ENCODE data around the gene ALK. TPM values are rescaled to one million over a fixed set of nuclear protein-coding genes. Genes with fewer than 3 reads are reported as not detected.

The ALK gene
- total RNA-seq, 2 donors from 2014 or later = not detected

DNA sequence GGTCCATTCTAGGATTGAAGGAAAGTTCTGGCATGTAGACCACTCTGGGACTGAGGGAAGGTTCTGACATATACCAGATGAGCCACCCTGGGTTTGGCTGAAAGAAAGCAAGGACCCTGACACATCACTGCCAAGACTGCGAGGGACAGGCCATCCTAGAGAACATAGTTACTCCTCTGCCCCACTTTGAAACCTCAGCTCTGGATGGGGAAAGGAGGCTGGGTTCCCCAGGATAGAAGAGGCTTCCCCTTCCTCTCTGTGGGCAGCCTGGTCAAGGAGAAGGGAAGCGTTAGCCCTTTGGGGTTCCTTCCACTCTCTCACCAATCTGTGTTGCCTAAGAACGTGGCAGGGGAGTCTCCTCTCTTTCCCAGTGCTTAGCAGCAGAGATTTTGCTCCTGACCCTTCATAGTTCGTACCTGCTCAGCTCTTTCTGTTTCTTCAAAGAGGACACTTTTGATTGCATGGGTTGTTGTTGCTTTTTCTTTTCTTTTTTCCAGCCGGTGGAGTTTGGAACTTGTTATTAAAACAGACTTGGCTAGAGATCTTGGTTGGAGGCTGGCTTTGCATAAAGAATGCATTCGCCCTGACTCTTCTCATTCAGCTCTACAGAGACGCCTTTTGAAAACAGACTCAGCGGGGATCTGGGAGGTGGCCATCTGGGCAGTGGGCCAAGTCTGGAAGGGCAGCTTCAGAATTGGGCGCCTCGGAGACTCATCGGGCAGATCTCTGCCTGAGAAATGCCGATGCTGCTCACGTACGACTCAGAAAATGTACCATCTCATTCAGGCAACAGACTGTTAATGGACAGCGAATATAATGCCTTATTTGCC is 640.1 kb downstream of the ALK start:
- H3K27me3 Mint-ChIP-seq = peaks cover 20 to 34% of the 10 kb centered on the region in 2 donors
- no peaks in the 10 kb centered on the region for H3K4me1 Mint-ChIP-seq (ENCODE audit: low read depth in 2 of 2)
- no peak overlapping the region for H3K27ac Mint-ChIP-seq
- ATAC-seq (no peak), DNase-seq (ENCODE audit: low spot score) (no peak)
- no peak overlapping the region for H3K4me3 Mint-ChIP-seq
- H3K9me3 Mint-ChIP-seq = no peaks in the 10 kb centered on the region
- H3K36me3 Mint-ChIP-seq = no peaks in the 10 kb centered on the region

DNA sequence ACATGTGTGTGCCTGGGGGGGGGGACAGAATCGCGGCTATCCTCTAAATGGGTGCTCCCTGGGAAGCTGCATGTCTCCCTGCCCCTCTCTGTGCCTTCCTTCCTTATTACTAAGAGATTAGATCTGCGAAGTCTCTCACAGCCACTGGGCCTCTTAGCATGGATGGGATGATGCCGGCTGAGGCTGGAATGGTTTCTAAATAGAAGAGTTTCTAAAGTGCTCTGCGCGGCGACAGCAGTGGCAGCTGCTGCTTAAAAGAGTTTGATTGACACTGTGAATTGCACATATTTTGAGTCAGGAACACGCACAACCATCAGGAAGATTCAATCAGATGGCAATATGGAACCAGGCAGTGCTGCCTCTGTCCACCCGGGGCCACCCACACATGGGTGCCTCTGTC is 642.4 kb downstream of the ALK start:
- Mint-ChIP-seq H3K4me3 (no peak overlapping the region), H3K4me1 (ENCODE audit: low read depth in 2 of 2) (no peaks in the 10 kb centered on the region), H3K9me3 (no peaks in the 10 kb centered on the region), H3K36me3 (no peaks in the 10 kb centered on the region), H3K27ac (no peak overlapping the region), H3K27me3 (peaks cover 13 to 25% of the 10 kb centered on the region in 2 donors)
- ATAC-seq = no peak
- DNase-seq (ENCODE audit: low spot score) = no peak

DNA sequence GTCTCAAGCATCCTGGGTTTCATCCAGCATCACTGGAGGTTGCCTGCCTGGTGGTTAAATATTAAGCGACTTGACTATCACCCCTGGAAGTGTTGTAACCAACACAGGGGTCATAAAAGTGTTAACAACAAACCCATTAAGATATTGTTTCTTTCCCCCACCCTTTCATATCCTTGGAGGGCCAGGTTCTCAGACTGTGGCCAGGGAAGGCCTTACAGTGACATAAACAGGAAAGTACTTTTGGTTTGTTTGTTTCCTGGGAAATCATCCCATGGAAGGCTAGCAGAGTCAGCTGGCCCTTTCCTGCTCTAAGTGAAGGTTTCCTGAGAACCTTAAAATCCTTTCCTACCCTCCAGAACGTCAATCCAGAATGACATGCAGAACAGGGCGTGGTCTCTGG is 645.2 kb downstream of the ALK start:
- H3K27ac Mint-ChIP-seq = no peak overlapping the region
- ATAC-seq (no peak), DNase-seq (ENCODE audit: low spot score) (no peak)
- H3K9me3 Mint-ChIP-seq = no peaks in the 10 kb centered on the region
- H3K4me1 Mint-ChIP-seq (ENCODE audit: low read depth in 2 of 2) = no peaks in the 10 kb centered on the region
- peaks cover 17 to 20% of the 10 kb centered on the region in 2 donors for H3K27me3 Mint-ChIP-seq
- no peaks in the 10 kb centered on the region for H3K36me3 Mint-ChIP-seq
- no peak overlapping the region for H3K4me3 Mint-ChIP-seq

DNA sequence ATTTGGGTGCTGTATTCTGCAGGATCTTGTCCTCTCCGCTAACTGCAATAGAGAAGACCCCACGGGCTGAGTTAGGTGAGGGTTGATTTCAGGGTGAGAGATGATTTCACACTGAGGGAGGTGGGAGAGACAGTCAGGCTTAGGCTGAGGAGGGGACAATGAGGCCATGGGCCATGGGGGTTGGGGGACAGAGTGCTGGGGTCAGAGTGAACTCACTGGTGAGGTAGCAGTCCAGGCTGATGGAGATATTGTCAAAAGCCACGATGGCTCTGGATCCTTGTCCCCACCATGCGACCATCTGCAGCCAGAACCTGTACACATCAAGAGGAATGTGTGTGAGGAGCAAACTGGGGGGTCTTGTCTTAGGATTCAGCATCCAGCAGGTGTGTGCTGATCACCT is 646.2 kb downstream of the ALK start:
- no peak for ATAC-seq
- Mint-ChIP-seq H3K27ac (no peak overlapping the region), H3K4me3 (no peak overlapping the region), H3K27me3 (peaks cover 17 to 20% of the 10 kb centered on the region in 2 donors), H3K36me3 (no peaks in the 10 kb centered on the region), H3K9me3 (no peaks in the 10 kb centered on the region), H3K4me1 (ENCODE audit: low read depth in 2 of 2) (no peaks in the 10 kb centered on the region)
- DNase-seq (ENCODE audit: low spot score) = no peak

DNA sequence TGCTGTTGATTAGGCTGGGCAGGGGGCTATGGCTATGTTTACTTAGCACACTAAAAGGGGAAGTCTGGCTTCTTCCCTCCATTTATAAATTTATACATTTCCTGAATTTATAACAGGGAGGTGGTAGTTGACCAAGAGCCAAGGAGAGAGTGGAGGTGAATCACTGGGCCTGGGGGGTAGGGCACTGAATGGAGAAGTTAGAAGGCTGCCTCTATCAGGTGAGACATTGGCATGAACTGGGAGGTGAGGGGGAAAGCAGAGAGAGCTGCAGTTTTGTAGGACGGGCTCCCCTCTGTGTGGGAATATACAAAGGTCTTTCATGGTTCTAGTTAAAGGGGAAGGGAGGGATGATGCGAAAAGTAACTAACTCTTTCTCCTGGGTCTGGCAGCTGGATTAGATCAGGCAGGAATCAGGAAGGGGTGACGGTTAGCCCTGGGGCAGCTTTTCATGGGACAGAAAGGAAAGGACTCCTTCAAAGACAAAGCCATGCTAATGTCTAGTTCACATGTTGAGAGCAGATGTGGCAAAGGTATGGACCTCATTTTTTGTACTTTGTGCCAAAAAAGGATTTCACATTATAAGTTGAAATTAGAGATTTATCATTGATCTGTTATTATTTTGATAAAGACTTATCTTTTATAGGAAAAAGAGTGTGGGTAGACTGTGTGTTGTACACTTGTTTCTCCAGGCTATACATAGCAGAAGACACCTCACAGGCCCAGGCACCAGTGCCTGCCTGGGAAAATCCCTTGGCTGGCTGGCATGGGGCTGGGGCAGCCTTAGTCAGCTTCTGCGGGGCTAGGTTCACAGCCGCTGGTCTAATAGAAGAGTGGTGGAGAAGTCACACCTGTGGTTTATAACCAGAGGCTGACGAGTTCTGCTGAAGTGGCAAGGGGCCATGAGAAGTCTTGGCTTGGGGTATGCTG is 647.4 kb downstream of the ALK start:
- Mint-ChIP-seq H3K4me3 (no peak overlapping the region), H3K4me1 (ENCODE audit: low read depth in 2 of 2) (no peaks in the 10 kb centered on the region), H3K27me3 (peaks cover 13 to 20% of the 10 kb centered on the region in 2 donors), H3K27ac (no peak overlapping the region), H3K9me3 (no peaks in the 10 kb centered on the region), H3K36me3 (no peaks in the 10 kb centered on the region)
- DNase-seq (ENCODE audit: low spot score) (no peak), ATAC-seq (no peak)

DNA sequence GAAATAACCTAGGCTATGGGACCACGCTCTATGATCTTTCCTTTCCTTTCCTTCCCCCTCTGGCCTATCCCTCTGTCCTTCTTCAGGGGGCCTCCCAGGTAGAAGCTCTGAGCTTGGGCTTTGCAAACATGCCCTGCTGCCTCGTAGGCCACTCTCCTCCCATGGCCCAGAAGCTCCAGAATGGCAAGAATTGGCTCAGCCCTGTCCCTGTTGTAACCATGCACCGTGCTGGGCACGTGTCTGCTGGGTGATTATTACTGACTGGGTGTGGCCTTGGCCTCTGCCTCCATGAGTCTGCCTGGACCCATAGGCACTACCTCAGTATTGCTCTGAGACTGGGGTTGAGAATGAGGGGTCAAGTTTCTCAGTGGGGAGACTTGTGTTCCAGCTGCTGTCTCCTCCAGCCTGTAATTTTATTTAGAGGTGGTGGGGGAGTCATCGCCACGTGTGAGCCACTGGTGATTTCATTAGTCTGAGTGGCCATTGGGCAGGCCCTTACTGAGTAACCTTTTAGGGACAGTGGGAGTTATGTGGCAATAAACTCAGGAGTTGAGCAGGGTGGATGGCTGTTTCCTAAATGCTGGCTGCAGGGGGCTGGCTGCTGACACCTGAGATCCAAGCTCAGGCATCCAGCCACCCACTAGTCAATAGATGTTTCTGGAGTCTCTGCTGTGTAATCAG is 648.2 kb downstream of the ALK start:
- no peak for DNase-seq (ENCODE audit: low spot score)

DNA sequence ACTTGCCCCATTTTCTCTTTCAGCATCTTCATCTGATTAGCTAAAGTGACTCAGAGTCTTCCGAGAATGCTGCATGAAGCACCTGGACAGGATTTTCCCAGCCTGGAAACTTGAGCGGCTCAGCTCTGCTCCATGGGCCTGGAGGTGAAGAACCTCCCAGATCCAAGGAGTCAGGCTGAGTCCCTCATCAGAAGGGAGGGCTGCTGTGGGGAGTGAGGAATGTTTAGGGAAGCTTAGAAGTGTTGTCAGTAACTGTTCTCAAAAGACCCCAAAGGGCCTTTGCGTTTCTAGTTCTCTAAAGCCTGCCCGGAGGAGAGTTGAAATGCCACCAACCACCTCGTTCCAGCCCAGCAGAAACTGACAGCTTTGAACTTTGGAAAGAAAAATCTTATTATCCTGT is 649.1 kb downstream of the ALK start:
- ATAC-seq (no peak), DNase-seq (ENCODE audit: low spot score) (no peak)
- Mint-ChIP-seq H3K27me3 (peaks cover 7 to 10% of the 10 kb centered on the region in 2 donors), H3K9me3 (no peaks in the 10 kb centered on the region), H3K27ac (no peak overlapping the region), H3K4me1 (ENCODE audit: low read depth in 2 of 2) (no peaks in the 10 kb centered on the region), H3K4me3 (no peak overlapping the region), H3K36me3 (no peaks in the 10 kb centered on the region)

More for the DNA sequence above, 648.2 kb downstream of the ALK start:
- H3K9me3 Mint-ChIP-seq = no peaks in the 10 kb centered on the region
- no peaks in the 10 kb centered on the region for H3K4me1 Mint-ChIP-seq (ENCODE audit: low read depth in 2 of 2)
- H3K4me3 Mint-ChIP-seq = no peak overlapping the region
- H3K27ac Mint-ChIP-seq = no peak overlapping the region
- peaks cover 12 to 17% of the 10 kb centered on the region in 2 donors for H3K27me3 Mint-ChIP-seq
- no peaks in the 10 kb centered on the region for H3K36me3 Mint-ChIP-seq
- no peak for ATAC-seq

DNA sequence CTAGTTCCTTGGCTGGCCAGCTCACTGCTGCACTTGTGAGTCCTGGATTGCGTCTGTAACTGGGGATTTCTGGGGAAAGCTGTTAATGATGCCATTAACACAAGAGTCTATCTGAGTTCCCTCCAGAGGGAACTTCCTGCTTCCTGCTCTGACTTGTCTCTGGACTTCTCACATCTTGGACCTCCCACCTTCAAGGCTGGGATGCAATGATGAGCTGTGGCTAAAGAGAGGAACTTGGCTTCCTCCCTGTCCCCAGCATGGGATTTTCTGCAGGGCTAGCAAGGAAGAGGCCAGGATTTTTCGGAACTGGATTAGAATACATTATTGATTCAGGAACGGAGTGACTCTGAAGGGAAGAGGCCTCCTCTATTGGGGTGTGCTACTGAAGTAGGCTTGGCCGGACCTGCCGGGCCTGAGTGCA is 650.7 kb downstream of the ALK start:
- H3K27me3 Mint-ChIP-seq = peaks cover 0 to 4% of the 10 kb centered on the region in 2 donors
- H3K36me3 Mint-ChIP-seq = no peaks in the 10 kb centered on the region
- no peaks in the 10 kb centered on the region for H3K4me1 Mint-ChIP-seq (ENCODE audit: low read depth in 2 of 2)
- ATAC-seq = no peak
- H3K9me3 Mint-ChIP-seq = no peaks in the 10 kb centered on the region
- no peak overlapping the region for H3K27ac Mint-ChIP-seq
- no peak for DNase-seq (ENCODE audit: low spot score)
- no peak overlapping the region for H3K4me3 Mint-ChIP-seq

DNA sequence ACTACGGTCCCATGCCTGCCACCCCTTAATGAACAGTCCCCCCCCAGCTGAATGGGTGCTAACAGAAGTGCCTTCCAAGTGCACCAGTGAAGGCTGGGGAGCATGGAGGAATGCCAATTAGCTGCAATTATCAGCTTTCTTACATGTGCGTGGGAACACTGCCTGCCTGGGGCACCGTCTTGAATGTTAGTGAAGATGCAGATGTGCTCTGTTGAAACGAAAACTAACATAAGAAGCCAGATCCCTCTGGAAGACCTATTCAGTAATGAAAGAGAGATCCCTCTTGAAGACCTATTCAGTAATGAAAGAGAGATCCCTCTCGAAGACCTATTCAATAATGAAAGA is 651.6 kb downstream of the ALK start:
- H3K36me3 Mint-ChIP-seq = no peaks in the 10 kb centered on the region
- no peak overlapping the region for H3K4me3 Mint-ChIP-seq
- DNase-seq (ENCODE audit: low spot score) (no peak), ATAC-seq (no peak)
- H3K9me3 Mint-ChIP-seq = no peaks in the 10 kb centered on the region
- H3K27me3 Mint-ChIP-seq = peaks cover 0 to 4% of the 10 kb centered on the region in 2 donors
- no peaks in the 10 kb centered on the region for H3K4me1 Mint-ChIP-seq (ENCODE audit: low read depth in 2 of 2)
- H3K27ac Mint-ChIP-seq = no peak overlapping the region

DNA sequence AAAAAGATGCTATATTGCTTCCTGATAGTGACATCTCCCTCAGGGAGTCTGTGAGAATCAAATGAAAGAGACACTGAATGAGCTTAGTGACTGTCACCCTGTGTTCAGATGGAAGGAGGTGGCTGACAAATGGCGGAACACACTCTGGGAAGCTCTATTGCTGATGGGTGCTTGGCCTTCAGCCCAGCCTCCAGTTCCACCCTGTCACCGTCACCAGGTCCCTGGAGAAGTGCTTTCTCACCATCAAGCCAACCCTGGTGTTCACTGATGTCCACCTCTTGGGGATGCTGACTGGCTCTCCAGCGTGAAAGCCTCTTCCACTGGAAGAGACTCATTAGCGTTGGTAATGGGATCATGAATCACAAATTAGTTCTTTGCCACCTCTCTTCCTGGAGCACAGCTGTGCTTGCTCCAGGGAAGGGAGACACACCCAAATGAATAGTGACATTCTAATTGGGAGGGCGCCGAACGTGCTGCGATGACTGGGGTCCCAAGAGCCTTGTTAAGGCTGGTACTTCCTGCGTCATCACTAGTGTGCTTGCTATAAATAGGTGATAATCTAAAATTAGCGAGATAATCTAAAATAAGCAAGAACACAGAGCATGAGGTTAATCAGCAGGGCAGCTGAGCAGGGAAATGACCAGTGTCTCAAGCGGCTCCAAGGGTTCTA is 652.2 kb downstream of the ALK start:
- H3K4me1 Mint-ChIP-seq (ENCODE audit: low read depth in 2 of 2) = no peaks in the 10 kb centered on the region
- no peak for DNase-seq (ENCODE audit: low spot score)
- H3K27me3 Mint-ChIP-seq = peaks cover 0 to 5% of the 10 kb centered on the region in 2 donors
- no peak overlapping the region for H3K27ac Mint-ChIP-seq
- H3K36me3 Mint-ChIP-seq = no peaks in the 10 kb centered on the region
- H3K4me3 Mint-ChIP-seq = no peak overlapping the region
- no peaks in the 10 kb centered on the region for H3K9me3 Mint-ChIP-seq
- no peak for ATAC-seq

DNA sequence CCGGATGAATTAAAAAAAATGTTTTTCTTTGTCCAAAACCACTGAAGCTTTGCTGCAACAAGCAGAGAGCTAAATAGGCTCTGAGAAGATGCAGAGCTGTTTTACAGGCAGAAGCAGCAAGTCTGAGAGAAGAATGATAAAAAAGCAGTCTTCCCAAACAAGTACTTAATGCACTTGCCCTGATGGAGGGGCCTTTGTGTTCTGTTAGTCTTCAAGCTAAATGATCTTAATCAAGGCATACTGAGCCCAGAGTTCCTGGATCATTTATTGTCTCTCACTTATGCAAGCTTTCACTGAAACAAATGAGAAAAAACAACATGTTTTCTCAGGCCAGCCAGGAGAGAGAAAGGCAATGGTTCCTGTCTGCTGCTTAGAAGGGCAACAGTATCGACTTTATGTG is 653.7 kb downstream of the ALK start:
- no peak for ATAC-seq
- DNase-seq (ENCODE audit: low spot score) = no peak
- H3K9me3 Mint-ChIP-seq = no peaks in the 10 kb centered on the region

DNA sequence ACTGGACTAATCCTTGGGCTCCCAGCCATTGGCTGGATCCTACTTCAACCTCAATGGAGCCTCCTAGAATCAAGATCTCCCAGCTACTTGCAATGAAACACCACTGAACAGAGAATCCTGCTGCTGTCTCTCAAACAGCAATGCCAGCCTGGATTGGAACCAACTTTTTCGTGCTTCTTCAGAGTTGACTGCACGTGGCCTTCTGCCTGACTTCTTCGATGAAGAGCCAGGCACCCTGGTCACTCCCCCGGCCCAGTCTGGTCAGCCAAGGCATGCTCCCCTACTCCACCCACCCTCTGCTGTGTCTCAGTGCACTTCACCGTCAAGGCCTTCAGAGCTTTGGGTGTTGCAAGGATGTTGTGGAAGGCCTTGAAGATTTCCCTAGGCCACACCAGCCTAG is 657.5 kb downstream of the ALK start:
- DNase-seq (ENCODE audit: low spot score) (no peak), ATAC-seq (no peak)
- no peaks in the 10 kb centered on the region for H3K4me1 Mint-ChIP-seq (ENCODE audit: low read depth in 2 of 2)
- H3K9me3 Mint-ChIP-seq = no peaks in the 10 kb centered on the region
- H3K4me3 Mint-ChIP-seq = no peak overlapping the region
- H3K27me3 Mint-ChIP-seq = peaks cover 25 to 26% of the 10 kb centered on the region in 2 donors
- H3K27ac Mint-ChIP-seq = no peak overlapping the region
- no peaks in the 10 kb centered on the region for H3K36me3 Mint-ChIP-seq

More for the DNA sequence above, 653.7 kb downstream of the ALK start:
- H3K27ac Mint-ChIP-seq = no peak overlapping the region
- no peak overlapping the region for H3K4me3 Mint-ChIP-seq
- peaks cover 0 to 5% of the 10 kb centered on the region in 2 donors for H3K27me3 Mint-ChIP-seq
- no peaks in the 10 kb centered on the region for H3K4me1 Mint-ChIP-seq (ENCODE audit: low read depth in 2 of 2)
- H3K36me3 Mint-ChIP-seq = no peaks in the 10 kb centered on the region

DNA sequence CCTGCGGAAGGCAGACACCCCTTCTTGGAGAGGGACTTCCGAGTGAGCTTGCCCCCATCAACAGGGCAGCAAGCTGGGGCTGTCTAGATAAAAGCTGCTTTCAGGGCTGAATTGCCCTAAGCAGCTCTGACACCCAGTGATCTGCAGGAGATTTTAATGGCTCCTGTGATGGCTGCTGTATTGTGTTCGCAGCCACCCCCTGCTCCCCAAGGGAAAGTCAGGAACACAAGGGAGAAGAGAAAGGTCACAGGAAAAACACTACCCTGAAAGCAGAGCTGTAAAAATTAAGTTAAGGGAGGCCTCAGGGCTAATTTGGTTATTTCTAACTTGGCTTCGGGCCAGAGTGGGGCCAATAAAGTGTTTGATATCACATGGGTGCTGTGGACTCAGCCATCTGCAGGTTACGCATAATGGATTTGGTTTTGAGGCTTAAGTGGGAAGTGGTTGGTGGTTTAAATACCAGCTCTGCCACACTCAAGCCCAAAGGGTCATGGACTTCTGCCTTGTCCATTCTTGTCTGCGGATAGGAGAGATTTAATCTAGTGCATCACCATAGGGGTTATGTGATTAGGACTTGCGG is 658.6 kb downstream of the ALK start:
- no peak overlapping the region for H3K27ac Mint-ChIP-seq
- no peak overlapping the region for H3K4me3 Mint-ChIP-seq
- no peaks in the 10 kb centered on the region for H3K4me1 Mint-ChIP-seq (ENCODE audit: low read depth in 2 of 2)
- no peaks in the 10 kb centered on the region for H3K36me3 Mint-ChIP-seq
- ATAC-seq (no peak), DNase-seq (ENCODE audit: low spot score) (no peak)
- peaks cover 27% of the 10 kb centered on the region in 2 donors for H3K27me3 Mint-ChIP-seq
- no peaks in the 10 kb centered on the region for H3K9me3 Mint-ChIP-seq

Measured in natural killer cell treated with Interleukin-12 subunit alpha and Interleukin-12 subunit beta and Interleukin-15 and Interleukin-18, amount 100 ng/mL, for 72 hours (primary cell).